Measurements from ENCODE around the gene CEPT1.

Gene CEPT1

DNA sequence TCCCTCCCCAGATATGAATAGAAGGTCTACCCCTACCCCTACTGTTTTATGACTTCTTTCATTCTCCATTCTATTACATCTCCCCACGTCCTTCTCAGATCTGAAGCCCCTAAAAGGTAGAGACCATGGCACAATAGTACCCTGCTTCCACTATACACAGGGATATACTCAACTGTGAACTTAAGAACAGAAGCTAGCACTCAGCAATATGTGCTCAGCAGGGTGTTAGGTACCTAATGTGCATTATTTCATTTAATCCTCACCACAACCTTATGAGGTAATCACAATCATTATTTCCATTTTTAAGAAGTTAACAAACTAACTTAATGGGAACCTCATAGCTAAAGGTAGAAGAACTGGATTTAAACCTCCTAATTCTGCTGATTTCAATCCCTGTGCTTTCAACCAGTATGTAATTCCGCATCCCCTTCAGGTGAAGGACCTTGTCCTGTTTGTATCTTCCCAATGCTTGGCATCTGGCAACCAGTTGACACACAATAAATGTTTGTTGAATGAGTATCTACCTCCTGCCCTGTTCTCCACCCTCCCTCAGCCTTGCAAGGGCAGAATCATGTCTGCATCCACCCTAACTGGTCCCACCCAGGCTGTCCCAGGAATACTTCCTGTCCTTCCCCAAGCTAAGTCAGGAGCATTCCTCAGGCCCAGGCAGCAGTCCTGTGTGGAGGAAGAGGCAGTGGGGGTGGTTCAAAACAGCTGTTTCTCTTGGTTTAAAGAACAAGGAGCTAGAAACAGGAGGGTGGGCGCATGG is 53.9 kb downstream of the CEPT1 start:
- Histone ChIP-seq H3K36me3 (ENCODE audit: insufficient read depth, low read length) (no peaks in the 10 kb centered on the region), H3K4me3 (no peak overlapping the region)
- no peak for DNase-seq (ENCODE audit: low read depth, low spot score)

DNA sequence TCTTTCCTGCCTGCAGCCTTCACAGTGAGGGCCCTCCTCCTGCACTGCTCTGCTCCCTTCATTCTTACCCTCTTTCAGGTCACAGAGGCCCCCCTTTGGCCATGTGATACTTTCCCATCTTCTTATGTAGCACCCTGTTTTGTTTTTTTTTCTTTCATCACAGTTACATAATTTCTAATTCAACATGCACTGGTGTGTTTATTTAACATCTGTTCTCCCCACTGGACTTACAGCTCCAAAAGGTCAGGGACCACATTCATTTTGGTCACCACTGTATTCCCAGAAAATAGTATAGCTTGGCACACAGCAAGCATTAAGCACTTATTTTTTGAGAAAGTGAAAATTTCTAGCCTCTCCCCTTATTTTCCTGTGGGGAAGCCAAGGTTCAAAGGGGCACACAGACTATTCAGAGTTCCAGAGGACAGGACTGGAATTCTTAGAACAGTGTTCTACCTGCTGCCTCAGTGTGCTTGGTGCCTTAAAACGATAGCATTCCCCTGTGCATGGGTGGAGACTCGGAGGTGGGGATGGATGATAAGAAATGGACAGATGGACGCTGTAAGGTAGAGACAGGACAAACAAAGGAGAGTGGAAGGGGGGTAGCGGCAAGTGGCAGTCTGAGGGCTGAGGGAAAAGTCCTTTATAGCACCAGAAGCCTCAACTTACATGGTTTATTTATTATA is 55.1 kb downstream of the CEPT1 start:
- Histone ChIP-seq H3K9ac (ENCODE audit: insufficient read length) (no peak overlapping the region), H3K9me3 (ENCODE audit: low read depth, low read length) (no peaks in the 10 kb centered on the region), H3K27ac (no peak overlapping the region), H3K36me3 (ENCODE audit: insufficient read depth, low read length) (no peaks in the 10 kb centered on the region), H3K4me3 (no peak overlapping the region)
- DNase-seq (ENCODE audit: low read depth, low spot score): no peak
- TF ChIP-seq FOXP2 (optimal IDR thresholded peaks at IDR 0.05; ENCODE audit: control extremely low read depth, extremely low read length, insufficient read depth): no peak
- TF ChIP-seq POLR2AphosphoS5 (IDR thresholded peaks at IDR 0.05; ENCODE audit: borderline replicate concordance, low read depth, low read length): no peak
- TF ChIP-seq EZH2 (IDR thresholded peaks at IDR 0.05): no peak

More for the DNA sequence above, 53.9 kb downstream of the CEPT1 start:
- no peak overlapping the region for H3K9ac ChIP-seq (ENCODE audit: insufficient read length)
- no peaks in the 10 kb centered on the region for H3K9me3 ChIP-seq (ENCODE audit: low read depth, low read length)
- no peak for TF ChIP-seq EZH2 (IDR thresholded peaks at IDR 0.05)
- TF ChIP-seq POLR2AphosphoS5 (IDR thresholded peaks at IDR 0.05; ENCODE audit: borderline replicate concordance, low read depth, low read length): no peak
- TF ChIP-seq FOXP2 (optimal IDR thresholded peaks at IDR 0.05; ENCODE audit: control extremely low read depth, extremely low read length, insufficient read depth): no peak
- no peak overlapping the region for H3K27ac ChIP-seq

DNA sequence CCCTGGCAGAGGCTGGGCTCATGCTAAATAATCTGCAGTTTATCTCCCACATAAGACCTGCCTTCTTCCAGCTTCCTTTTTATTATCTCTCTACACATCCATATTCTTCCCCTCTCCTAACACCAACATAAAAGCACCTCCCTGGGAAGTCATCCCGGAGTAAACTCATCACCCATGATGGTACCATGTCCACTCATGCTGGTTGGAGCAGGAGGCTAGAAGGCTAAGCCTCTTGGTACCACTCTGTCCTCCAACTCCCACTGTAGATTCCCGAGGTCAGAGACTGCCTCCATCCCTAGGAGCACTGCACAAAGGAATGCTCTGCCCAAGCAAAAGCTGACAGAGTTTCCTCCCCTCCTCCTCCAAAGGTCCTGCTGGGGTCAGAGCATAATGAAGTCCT is 56.2 kb downstream of the CEPT1 start:
- no peak overlapping the region for H3K4me3 ChIP-seq
- DNase-seq (ENCODE audit: low read depth, low spot score): no peak
- H3K27ac ChIP-seq: no peak overlapping the region
- TF ChIP-seq FOXP2 (optimal IDR thresholded peaks at IDR 0.05; ENCODE audit: control extremely low read depth, extremely low read length, insufficient read depth) (no peak), EZH2 (IDR thresholded peaks at IDR 0.05) (no peak), POLR2AphosphoS5 (IDR thresholded peaks at IDR 0.05; ENCODE audit: borderline replicate concordance, low read depth, low read length) (no peak)
- H3K36me3 ChIP-seq (ENCODE audit: insufficient read depth, low read length): no peaks in the 10 kb centered on the region
- H3K9ac ChIP-seq (ENCODE audit: insufficient read length): no peak overlapping the region
- H3K9me3 ChIP-seq (ENCODE audit: low read depth, low read length): no peaks in the 10 kb centered on the region

DNA sequence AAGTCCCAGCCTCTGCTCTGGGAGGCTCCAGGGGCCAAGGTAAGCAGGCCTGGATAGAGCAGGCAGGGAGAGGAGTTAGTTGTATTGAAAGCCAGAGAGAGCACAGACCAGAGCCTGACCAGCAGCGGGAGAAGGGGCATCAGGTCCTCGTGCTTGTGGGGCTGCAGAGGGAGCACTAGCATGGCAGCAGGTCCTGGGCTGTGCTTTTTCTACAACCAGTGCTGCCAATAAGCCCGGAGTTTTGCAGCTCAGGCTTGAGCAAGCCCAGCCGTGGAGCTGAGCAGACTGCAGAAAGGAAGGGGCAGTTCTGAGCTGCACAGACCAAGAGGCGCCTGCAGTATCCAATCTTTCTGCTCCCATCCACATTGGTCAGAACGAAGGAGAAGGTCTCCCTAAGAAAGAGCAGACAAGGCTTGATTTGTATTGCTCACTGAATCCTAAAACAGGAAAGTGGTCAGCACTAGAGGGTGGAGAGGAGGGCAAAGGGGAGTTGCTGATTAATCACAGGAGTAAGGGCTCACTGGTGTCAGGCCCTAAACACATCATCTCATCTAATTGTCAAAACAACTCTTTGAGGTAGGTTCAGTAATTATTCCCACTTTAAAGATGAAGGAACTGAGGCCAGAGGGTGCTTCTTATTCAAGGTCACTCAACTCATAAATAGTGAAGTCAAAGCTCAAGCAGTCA is 57.7 kb downstream of the CEPT1 start:
- Histone ChIP-seq H3K27ac (no peak overlapping the region), H3K9me3 (ENCODE audit: low read depth, low read length) (no peaks in the 10 kb centered on the region), H3K9ac (ENCODE audit: insufficient read length) (no peak overlapping the region), H3K36me3 (ENCODE audit: insufficient read depth, low read length) (no peaks in the 10 kb centered on the region), H3K4me3 (no peak overlapping the region)
- DNase-seq (ENCODE audit: low read depth, low spot score): no peak
- TF ChIP-seq FOXP2 (optimal IDR thresholded peaks at IDR 0.05; ENCODE audit: control extremely low read depth, extremely low read length, insufficient read depth) (no peak), POLR2AphosphoS5 (IDR thresholded peaks at IDR 0.05; ENCODE audit: borderline replicate concordance, low read depth, low read length) (no peak), EZH2 (IDR thresholded peaks at IDR 0.05) (no peak)

DNA sequence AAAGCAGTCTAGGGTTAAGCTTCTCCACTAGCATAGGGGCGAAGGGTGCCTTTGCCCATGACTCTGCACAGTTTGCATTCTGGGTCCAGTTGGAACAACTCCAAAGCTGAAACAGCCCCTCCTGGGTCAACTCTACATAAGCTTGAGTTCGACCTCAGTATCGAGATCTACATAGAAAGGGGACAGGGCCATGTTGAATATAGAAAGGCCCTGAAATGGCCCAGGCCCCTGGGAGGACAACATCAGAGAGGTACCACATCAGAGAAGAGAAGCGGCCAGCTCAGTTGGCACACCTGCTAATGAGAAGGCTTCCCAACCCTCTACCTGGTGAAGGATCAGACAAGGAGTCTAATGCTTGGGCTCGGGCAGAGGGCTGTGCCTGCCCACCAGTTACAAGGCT is 58.8 kb downstream of the CEPT1 start:
- no peak overlapping the region for H3K9ac ChIP-seq (ENCODE audit: insufficient read length)
- no peak for DNase-seq (ENCODE audit: low read depth, low spot score)
- no peak overlapping the region for H3K27ac ChIP-seq

DNA sequence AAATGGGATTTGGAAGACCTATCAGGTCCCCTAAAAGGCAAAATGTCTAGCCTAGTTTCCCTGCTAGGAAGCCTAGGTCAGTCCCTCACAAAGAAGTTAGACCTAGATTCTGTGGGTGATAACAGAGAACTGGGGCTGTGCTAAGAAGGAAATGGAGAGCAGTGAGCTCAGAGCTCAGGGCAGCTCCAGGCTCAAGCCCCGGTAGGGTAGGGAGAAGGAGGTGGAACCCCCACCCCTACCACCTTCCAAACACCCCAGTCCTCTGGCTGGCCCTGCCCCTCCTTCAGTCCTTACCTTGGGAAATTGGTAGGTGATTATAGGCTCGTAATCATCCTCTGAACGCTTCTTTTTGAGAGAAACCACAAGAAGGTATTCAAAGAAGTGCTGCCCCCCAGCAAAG is 59.3 kb downstream of the CEPT1 start:
- Histone ChIP-seq H3K4me3 (no peak overlapping the region), H3K9me3 (ENCODE audit: low read depth, low read length) (no peaks in the 10 kb centered on the region), H3K27ac (no peak overlapping the region), H3K9ac (ENCODE audit: insufficient read length) (no peak overlapping the region), H3K36me3 (ENCODE audit: insufficient read depth, low read length) (no peaks in the 10 kb centered on the region)
- no peak for TF ChIP-seq FOXP2 (optimal IDR thresholded peaks at IDR 0.05; ENCODE audit: control extremely low read depth, extremely low read length, insufficient read depth)
- no peak for DNase-seq (ENCODE audit: low read depth, low spot score)

More for the DNA sequence above, 58.8 kb downstream of the CEPT1 start:
- TF ChIP-seq EZH2 (IDR thresholded peaks at IDR 0.05) (no peak), POLR2AphosphoS5 (IDR thresholded peaks at IDR 0.05; ENCODE audit: borderline replicate concordance, low read depth, low read length) (no peak), FOXP2 (optimal IDR thresholded peaks at IDR 0.05; ENCODE audit: control extremely low read depth, extremely low read length, insufficient read depth) (no peak)
- Histone ChIP-seq H3K4me3 (no peak overlapping the region), H3K9me3 (ENCODE audit: low read depth, low read length) (no peaks in the 10 kb centered on the region), H3K36me3 (ENCODE audit: insufficient read depth, low read length) (no peaks in the 10 kb centered on the region)

DNA sequence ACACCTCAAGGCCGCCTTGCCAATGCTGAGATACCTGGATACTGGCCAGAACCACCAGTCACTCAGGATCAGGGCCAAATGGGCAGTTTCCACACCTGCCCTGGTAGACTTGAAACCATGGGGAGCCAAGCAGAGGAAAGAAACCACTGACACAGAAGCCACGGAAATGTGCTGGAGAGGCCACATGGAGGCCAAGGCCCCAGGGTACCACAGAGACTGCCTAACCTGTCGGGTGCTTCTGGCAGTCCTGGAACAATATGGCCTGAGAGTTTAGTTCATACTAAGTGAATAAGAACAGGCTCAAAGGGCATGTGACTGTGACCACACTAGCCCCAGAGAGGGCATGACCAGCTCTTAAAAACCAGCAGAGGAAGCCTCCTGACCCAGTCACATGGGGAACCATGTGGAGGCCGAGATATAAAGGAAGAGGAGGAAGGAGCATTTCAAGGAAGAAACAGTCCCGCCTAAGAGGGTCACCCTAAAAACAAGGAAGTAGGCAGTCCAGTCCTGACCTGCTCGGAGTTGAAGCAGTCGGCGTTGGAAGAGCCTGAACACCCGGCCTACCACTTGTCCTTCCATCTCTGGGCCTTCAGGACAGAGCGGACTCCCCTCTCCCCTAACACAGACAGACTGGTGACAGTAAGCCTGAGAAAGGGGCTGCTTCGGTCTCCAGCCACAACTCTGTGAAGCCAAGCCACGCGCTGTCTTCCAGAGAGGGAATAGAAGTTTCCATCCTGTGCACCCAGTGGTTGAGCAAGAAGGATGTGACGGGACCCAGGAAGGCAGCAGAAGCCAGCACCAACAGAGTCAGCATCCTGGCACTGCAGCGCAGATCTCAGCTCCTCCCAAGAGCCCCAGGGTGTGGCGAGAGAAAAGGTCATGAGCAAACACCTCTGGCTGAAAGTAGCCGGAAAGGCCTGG is 60.1 kb downstream of the CEPT1 start, which contains the start of gene DENND2D:
Gene DENND2D (minus strand): TSS at position 766 of the 921 bp plus-strand sequence. CDS start 187 bp downstream, at position 579.
- H3K9me3 ChIP-seq (ENCODE audit: low read depth, low read length): no peaks in the 10 kb centered on the region
- DNase-seq (ENCODE audit: low read depth, low spot score): no peak
- no peak within 1 kb of the TSS for H3K9ac ChIP-seq (ENCODE audit: insufficient read length)
- TF ChIP-seq POLR2AphosphoS5 (IDR thresholded peaks at IDR 0.05; ENCODE audit: borderline replicate concordance, low read depth, low read length) (no peak), FOXP2 (optimal IDR thresholded peaks at IDR 0.05; ENCODE audit: control extremely low read depth, extremely low read length, insufficient read depth) (no peak), EZH2 (IDR thresholded peaks at IDR 0.05) (no peak)
- H3K36me3 ChIP-seq (ENCODE audit: insufficient read depth, low read length): no peaks in the 10 kb centered on the region
- no peak within 1 kb of the TSS for H3K27ac ChIP-seq
- no peak within 1 kb of the TSS for H3K4me3 ChIP-seq

Data from SK-N-MC (cell line).